Measurements from ENCODE around the gene PMM2. TPM values are rescaled to one million over a fixed set of nuclear protein-coding genes. Genes with fewer than 3 reads are reported as not detected.
A peak's percentile ranks its signal among the peaks of the same experiment; 100 is the strongest.

The PMM2 gene
- total RNA-seq, 1 experiment from 2014 or later = 49.2 TPM

GRCh38 chr16:8858994-8859912, 61.6 kb downstream of the PMM2 start:
- in situ Hi-C loops (cut with HindIII; ENCODE audit: low pct_unique_long_range_greater_than_20kb, low sequenced_read_pairs) = no loop called here
- DNase-seq (ENCODE audit: low read depth, low spot score) = no peak

- in situ Hi-C loops (cut with HindIII; ENCODE audit: low pct_unique_long_range_greater_than_20kb, low sequenced_read_pairs) = no loop called here
- DNase-seq (ENCODE audit: low read depth, low spot score) = no peak
Observed at GRCh38 chr16:8859913-8860881, 62.6 kb downstream of the PMM2 start.

- DNase-seq (ENCODE audit: low read depth, low spot score) = no peak
- in situ Hi-C loops (cut with HindIII; ENCODE audit: low pct_unique_long_range_greater_than_20kb, low sequenced_read_pairs) = no loop called here
Observed at GRCh38 chr16:8861563-8862308, 64.1 kb downstream of the PMM2 start.

GRCh38 chr16:8862309-8863130, 64.9 kb downstream of the PMM2 start:
- in situ Hi-C loops (cut with HindIII; ENCODE audit: low pct_unique_long_range_greater_than_20kb, low sequenced_read_pairs) = no loop called here
- DNase-seq (ENCODE audit: low read depth, low spot score) = no peak

- in situ Hi-C loops (cut with HindIII; ENCODE audit: low pct_unique_long_range_greater_than_20kb, low sequenced_read_pairs) = no loop called here
- DNase-seq (ENCODE audit: low read depth, low spot score) = no peak
Observed at GRCh38 chr16:8863594-8864424, 66.2 kb downstream of the PMM2 start.

GRCh38 chr16:8864480-8865110, 67.0 kb downstream of the PMM2 start:
- DNase-seq (ENCODE audit: low read depth, low spot score) = no peak
- in situ Hi-C loops (cut with HindIII; ENCODE audit: low pct_unique_long_range_greater_than_20kb, low sequenced_read_pairs) = no loop called here

- no peak for DNase-seq (ENCODE audit: low read depth, low spot score)
- in situ Hi-C loops (cut with HindIII; ENCODE audit: low pct_unique_long_range_greater_than_20kb, low sequenced_read_pairs) = no loop called here
Observed at GRCh38 chr16:8865145-8865882, 67.7 kb downstream of the PMM2 start.

- DNase-seq (ENCODE audit: low read depth, low spot score) = no peak
- in situ Hi-C loops (cut with HindIII; ENCODE audit: low pct_unique_long_range_greater_than_20kb, low sequenced_read_pairs) = no loop called here
Observed at GRCh38 chr16:8866118-8866883, 68.7 kb downstream of the PMM2 start.

- in situ Hi-C loops (cut with HindIII; ENCODE audit: low pct_unique_long_range_greater_than_20kb, low sequenced_read_pairs) = no loop called here
- DNase-seq (ENCODE audit: low read depth, low spot score) = no peak
Observed at GRCh38 chr16:8866884-8867215, 69.2 kb downstream of the PMM2 start.

- in situ Hi-C loops (cut with HindIII; ENCODE audit: low pct_unique_long_range_greater_than_20kb, low sequenced_read_pairs) = no loop called here
- DNase-seq (ENCODE audit: low read depth, low spot score) = no peak
Observed at GRCh38 chr16:8867216-8867931, 69.7 kb downstream of the PMM2 start.

- DNase-seq (ENCODE audit: low read depth, low spot score) = no peak
- in situ Hi-C loops (cut with HindIII; ENCODE audit: low pct_unique_long_range_greater_than_20kb, low sequenced_read_pairs) = no loop called here
Observed at GRCh38 chr16:8867932-8868415, 70.3 kb downstream of the PMM2 start.

GRCh38 chr16:8868416-8869211, 71.0 kb downstream of the PMM2 start, which contains the start of gene CARHSP1:
Gene CARHSP1 (minus strand): TSS chr16:8869006. CDS start chr16:8859328, 9,678 bp downstream.
- in situ Hi-C loops (cut with HindIII; ENCODE audit: low pct_unique_long_range_greater_than_20kb, low sequenced_read_pairs) = no loop called here
- peak; percentile 87 for DNase-seq (ENCODE audit: low read depth, low spot score)

Measured in SK-MEL-5 (cell line).